BLaER1 treated with 17β-estradiol and CSF1 and Interleukin-3, amounts not matched to agents 10 nM and 100 nM (cell line): ENCODE data around the gene DTL.

ENCODE experiments used
- H3K27ac ChIP-seq, 11 experiments: shearing (Covaris generic); formaldehyde crosslinking; 2 replicates each; pipeline ENCODE4 v1.8.1; 2022
- H3K27me3 ChIP-seq, 11 experiments: shearing (Covaris generic); formaldehyde crosslinking; 2 replicates each; pipeline ENCODE4 v1.8.1; 2022
- H3K36me3 ChIP-seq, 11 experiments: shearing (Covaris generic); formaldehyde crosslinking; 2 replicates each; pipeline ENCODE4 v1.8.1; 2022
- H3K4me1 ChIP-seq, 10 experiments: shearing (Covaris generic); formaldehyde crosslinking; 2 replicates each; pipeline ENCODE4 v1.8.1; 2022
- H3K4me2 ChIP-seq, 11 experiments: shearing (Covaris generic); formaldehyde crosslinking; 2 replicates each; pipeline ENCODE4 v1.8.1; 2022
- H3K4me3 ChIP-seq, 10 experiments: shearing (Covaris generic); formaldehyde crosslinking; 2 replicates each; pipeline ENCODE4 v1.8.1; 2022
- H3K9ac ChIP-seq, 11 experiments: shearing (Covaris generic); formaldehyde crosslinking; 2 replicates each; pipeline ENCODE4 v1.8.1; 2022
- H3K9me3 ChIP-seq, 11 experiments: shearing (Covaris generic); formaldehyde crosslinking; replicated peaks in 1 of 11; 2 replicates each; pipeline ENCODE4 v1.8.1; 2022
- H4K20me1 ChIP-seq, 11 experiments: shearing (Covaris generic); formaldehyde crosslinking; 2 replicates each; pipeline ENCODE4 v1.8.1; 2022
- Cebpa-rat ChIP-seq, 11 experiments: shearing (Covaris generic); IDR thresholded peaks; 2 replicates each; pipeline ENCODE4 v1.8.1; 2022

DTL gene

GRCh38 chr1:212091438-212092121 lies 56.0 kb downstream of the DTL start:
- Histone ChIP-seq H3K4me2 (no peak overlapping the region), H3K27me3 (no peaks in the 10 kb centered on the region), H3K9ac (no peak overlapping the region), H3K4me1 (peaks cover 18 to 33% (median 23%) of the 10 kb centered on the region in 10 experiments; a peak in 19 of 20 replicates), H3K36me3 (peaks cover 4 to 100% (median 94%) of the 10 kb centered on the region in 11 experiments; a peak in 19 of 22 replicates), H3K4me3 (no peak overlapping the region), H3K27ac (no peak overlapping the region), H3K9me3 (peaks cover 16 to 59% (median 46%) of the 10 kb centered on the region in 11 experiments; a peak in 21 of 22 replicates), H4K20me1 (no peaks in the 10 kb centered on the region; a peak in 1 of 22 replicates)
- no peak for TF ChIP-seq Cebpa-rat (IDR thresholded peaks at IDR 0.05)

GRCh38 chr1:212097360-212097759 lies 61.8 kb downstream of the DTL start:
- Histone ChIP-seq H3K4me1 (peaks cover 0 to 8% (median 0%) of the 10 kb centered on the region in 10 experiments; a peak in 3 of 20 replicates), H3K9ac (no peak overlapping the region), H3K36me3 (peaks cover 15 to 100% (median 97%) of the 10 kb centered on the region in 11 experiments), H3K4me3 (no peak overlapping the region), H3K4me2 (no peak overlapping the region), H4K20me1 (peaks cover 0 to 7% (median 0%) of the 10 kb centered on the region in 11 experiments; a peak in 4 of 22 replicates), H3K9me3 (peaks cover 29 to 62% (median 52%) of the 10 kb centered on the region in 11 experiments), H3K27ac (no peak overlapping the region), H3K27me3 (no peaks in the 10 kb centered on the region)
- no peak for TF ChIP-seq Cebpa-rat (IDR thresholded peaks at IDR 0.05)

- TF ChIP-seq Cebpa-rat (IDR thresholded peaks at IDR 0.05): no peak
- H3K4me3 ChIP-seq: no peak overlapping the region
- H3K27me3 ChIP-seq: no peaks in the 10 kb centered on the region
- H3K9me3 ChIP-seq: peaks cover 24 to 54% (median 43%) of the 10 kb centered on the region in 11 experiments
- peaks cover 0 to 8% (median 0%) of the 10 kb centered on the region in 10 experiments; a peak in 3 of 20 replicates for H3K4me1 ChIP-seq
- H4K20me1 ChIP-seq: peaks cover 0 to 7% (median 0%) of the 10 kb centered on the region in 11 experiments; a peak in 5 of 22 replicates
- H3K36me3 ChIP-seq: peaks cover 12 to 100% (median 97%) of the 10 kb centered on the region in 11 experiments
- H3K4me2 ChIP-seq: no peak overlapping the region
- no peak overlapping the region for H3K9ac ChIP-seq
- H3K27ac ChIP-seq: peak overlapping the region in 1 of 11 experiments; percentile 36; a peak in 3 of 22 replicates
Observed at GRCh38 chr1:212098310-212098709, 62.8 kb downstream of the DTL start.

- peaks cover 11 to 100% (median 97%) of the 10 kb centered on the region in 11 experiments for H3K36me3 ChIP-seq
- peaks cover 0 to 7% (median 0%) of the 10 kb centered on the region in 11 experiments; a peak in 5 of 22 replicates for H4K20me1 ChIP-seq
- H3K9me3 ChIP-seq: peaks cover 20 to 49% (median 38%) of the 10 kb centered on the region in 11 experiments
- H3K4me3 ChIP-seq: no peak overlapping the region
- H3K9ac ChIP-seq: no peak overlapping the region
- H3K27me3 ChIP-seq: no peaks in the 10 kb centered on the region
- H3K4me1 ChIP-seq: peaks cover 0 to 8% (median 0%) of the 10 kb centered on the region in 10 experiments; a peak in 3 of 20 replicates
- TF ChIP-seq Cebpa-rat (IDR thresholded peaks at IDR 0.05): no peak
- H3K4me2 ChIP-seq: no peak overlapping the region
- peak overlapping the region in 1 of 11 experiments; percentile 36; a peak in 3 of 22 replicates for H3K27ac ChIP-seq
Observed at GRCh38 chr1:212098771-212099170, 63.2 kb downstream of the DTL start.

GRCh38 chr1:212101251-212101650 lies 65.7 kb downstream of the DTL start:
- no peak for TF ChIP-seq Cebpa-rat (IDR thresholded peaks at IDR 0.05)
- H4K20me1 ChIP-seq: peaks cover 0 to 7% (median 0%) of the 10 kb centered on the region in 11 experiments; a peak in 5 of 22 replicates
- no peak overlapping the region for H3K9ac ChIP-seq
- no peak overlapping the region for H3K4me3 ChIP-seq
- no peaks in the 10 kb centered on the region for H3K27me3 ChIP-seq
- no peak overlapping the region for H3K4me2 ChIP-seq
- H3K4me1 ChIP-seq: peaks cover 0 to 8% (median 0%) of the 10 kb centered on the region in 10 experiments; a peak in 3 of 20 replicates
- peaks cover 11 to 100% (median 96%) of the 10 kb centered on the region in 11 experiments for H3K36me3 ChIP-seq
- no peak overlapping the region for H3K27ac ChIP-seq
- H3K9me3 ChIP-seq: peaks cover 16 to 24% (median 19%) of the 10 kb centered on the region in 11 experiments

- H3K4me1 ChIP-seq: peaks cover 0 to 8% (median 0%) of the 10 kb centered on the region in 10 experiments; a peak in 3 of 20 replicates
- peaks cover 11 to 100% (median 96%) of the 10 kb centered on the region in 11 experiments for H3K36me3 ChIP-seq
- no peak overlapping the region for H3K4me2 ChIP-seq
- no peak overlapping the region for H3K27ac ChIP-seq
- H3K9me3 ChIP-seq: peaks cover 11 to 19% (median 14%) of the 10 kb centered on the region in 11 experiments
- H3K27me3 ChIP-seq: no peaks in the 10 kb centered on the region
- H3K4me3 ChIP-seq: no peak overlapping the region
- TF ChIP-seq Cebpa-rat (IDR thresholded peaks at IDR 0.05): no peak
- peaks cover 0 to 7% (median 0%) of the 10 kb centered on the region in 11 experiments; a peak in 5 of 22 replicates for H4K20me1 ChIP-seq
- no peak overlapping the region for H3K9ac ChIP-seq
Observed at GRCh38 chr1:212101735-212102134, 66.2 kb downstream of the DTL start.

GRCh38 chr1:212104586-212105325 lies 69.2 kb downstream of the DTL start:
- H3K9ac ChIP-seq: no peak overlapping the region
- no peak for TF ChIP-seq Cebpa-rat (IDR thresholded peaks at IDR 0.05)
- H3K4me2 ChIP-seq: no peak overlapping the region
- no peaks in the 10 kb centered on the region for H3K27me3 ChIP-seq
- no peak overlapping the region for H3K27ac ChIP-seq
- H3K4me1 ChIP-seq: peaks cover 0 to 15% (median 9%) of the 10 kb centered on the region in 10 experiments; a peak in 12 of 20 replicates
- H3K9me3 ChIP-seq: no peaks in the 10 kb centered on the region
- no peak overlapping the region for H3K4me3 ChIP-seq
- H3K36me3 ChIP-seq: peaks cover 7 to 100% (median 82%) of the 10 kb centered on the region in 11 experiments; a peak in 21 of 22 replicates
- H4K20me1 ChIP-seq: no peaks in the 10 kb centered on the region; a peak in 2 of 22 replicates

GRCh38 chr1:212106286-212106792 lies 70.8 kb downstream of the DTL start:
- Histone ChIP-seq H3K36me3 (peaks cover 0 to 100% (median 66%) of the 10 kb centered on the region in 11 experiments; a peak in 19 of 22 replicates), H3K4me3 (no peak overlapping the region), H4K20me1 (no peaks in the 10 kb centered on the region; a peak in 2 of 22 replicates), H3K27ac (no peak overlapping the region), H3K4me1 (peaks cover 0 to 27% (median 13%) of the 10 kb centered on the region in 10 experiments; a peak in 12 of 20 replicates), H3K9me3 (no peaks in the 10 kb centered on the region), H3K27me3 (no peaks in the 10 kb centered on the region), H3K9ac (no peak overlapping the region), H3K4me2 (no peak overlapping the region)
- no peak for TF ChIP-seq Cebpa-rat (IDR thresholded peaks at IDR 0.05)
